Left forelimb (tissue), 1 donor: ENCODE data around the gene MAK.
"Not testable (repeated sequence)": the region's sequence is repeated elsewhere in the genome, so short reads cannot be mapped to it uniquely, and the experiment has no call there.

Experiments used
- DNase-seq: peaks from one replicate; pipeline ENCODE4 v3.0.0-alpha.2; 2018; ENCODE audit warnings: low spot score

Gene MAK

GRCh38 chr6:10778230-10778629 is 60.1 kb downstream of the MAK start:
- no peak for DNase-seq

GRCh38 chr6:10771371-10771894 is 66.9 kb downstream of the MAK start:
- no peak for DNase-seq

- DNase-seq: no peak
These were observed 68.9 kb downstream of the MAK start for GRCh38 chr6:10769419-10769818.

- DNase-seq: no peak
These were observed 75.3 kb downstream of the MAK start for GRCh38 chr6:10763006-10763405.

- no peak for DNase-seq
These were observed 78.4 kb downstream of the MAK start for GRCh38 chr6:10759884-10760329.

GRCh38 chr6:10759312-10759839 is 79.0 kb downstream of the MAK start:
- no peak for DNase-seq

GRCh38 chr6:10756085-10756484 is 82.3 kb downstream of the MAK start:
- no peak for DNase-seq

- DNase-seq: not testable (repeated sequence)
These were observed 86.6 kb downstream of the MAK start for GRCh38 chr6:10751757-10752156.

- not testable (repeated sequence) for DNase-seq
These were observed 87.8 kb downstream of the MAK start for GRCh38 chr6:10750568-10750967.

GRCh38 chr6:10749734-10750133 is 88.6 kb downstream of the MAK start:
- no peak for DNase-seq

- peak; percentile 100 for DNase-seq
These were observed 90.9 kb downstream of the MAK start, which contains the start of gene TMEM14B for GRCh38 chr6:10747251-10747972. Gene TMEM14B, plus strand, starts transcription at chr6:10747805. Its CDS starts 1,441 bp downstream, at chr6:10749246.

GRCh38 chr6:10746915-10747250 is 91.5 kb downstream of the MAK start:
- DNase-seq: no peak

GRCh38 chr6:10745116-10745515 is 93.2 kb downstream of the MAK start:
- DNase-seq: no peak

GRCh38 chr6:10743515-10743914 is 94.8 kb downstream of the MAK start:
- DNase-seq: no peak

- no peak for DNase-seq
These were observed 96.1 kb downstream of the MAK start for GRCh38 chr6:10742251-10742650.

GRCh38 chr6:10741643-10742042 is 96.7 kb downstream of the MAK start:
- not testable (repeated sequence) for DNase-seq

- no peak for DNase-seq
These were observed 98.3 kb downstream of the MAK start for GRCh38 chr6:10740061-10740460.

- no peak for DNase-seq
These were observed 101.6 kb downstream of the MAK start for GRCh38 chr6:10736731-10737130.

- no peak for DNase-seq
These were observed 104.5 kb downstream of the MAK start for GRCh38 chr6:10733863-10734262.

- no peak for DNase-seq
These were observed 105.1 kb downstream of the MAK start for GRCh38 chr6:10733151-10733715.

GRCh38 chr6:10730254-10730653 is 108.1 kb downstream of the MAK start:
- no peak for DNase-seq

- no peak for DNase-seq
These were observed 112.6 kb downstream of the MAK start for GRCh38 chr6:10725716-10726115.

GRCh38 chr6:10725044-10725443 is 113.3 kb downstream of the MAK start:
- no peak for DNase-seq

- no peak for DNase-seq
These were observed 114.8 kb downstream of the MAK start for GRCh38 chr6:10723567-10723881.
